AG10803 (cell line): ENCODE results near the gene FBXL19.

Source experiments
- DNase-seq: peaks from one replicate; pipeline ENCODE4 v3.0.0; 2010; ENCODE audit warnings: low read depth
- H3K4me3 ChIP-seq: 2 replicates; pipeline ENCODE4 v1.5.1; 2011; ENCODE audit warnings: mild to moderate bottlenecking, low read length, control low read depth
- TF ChIP-seq, protein P1 (sequence below): conservative IDR thresholded peaks from 2 replicates; pipeline ENCODE4 v1.5.1; 2011; ENCODE audit warnings: mild to moderate bottlenecking, low read length, control low read depth, inconsistent platforms

Gene FBXL19

DNA sequence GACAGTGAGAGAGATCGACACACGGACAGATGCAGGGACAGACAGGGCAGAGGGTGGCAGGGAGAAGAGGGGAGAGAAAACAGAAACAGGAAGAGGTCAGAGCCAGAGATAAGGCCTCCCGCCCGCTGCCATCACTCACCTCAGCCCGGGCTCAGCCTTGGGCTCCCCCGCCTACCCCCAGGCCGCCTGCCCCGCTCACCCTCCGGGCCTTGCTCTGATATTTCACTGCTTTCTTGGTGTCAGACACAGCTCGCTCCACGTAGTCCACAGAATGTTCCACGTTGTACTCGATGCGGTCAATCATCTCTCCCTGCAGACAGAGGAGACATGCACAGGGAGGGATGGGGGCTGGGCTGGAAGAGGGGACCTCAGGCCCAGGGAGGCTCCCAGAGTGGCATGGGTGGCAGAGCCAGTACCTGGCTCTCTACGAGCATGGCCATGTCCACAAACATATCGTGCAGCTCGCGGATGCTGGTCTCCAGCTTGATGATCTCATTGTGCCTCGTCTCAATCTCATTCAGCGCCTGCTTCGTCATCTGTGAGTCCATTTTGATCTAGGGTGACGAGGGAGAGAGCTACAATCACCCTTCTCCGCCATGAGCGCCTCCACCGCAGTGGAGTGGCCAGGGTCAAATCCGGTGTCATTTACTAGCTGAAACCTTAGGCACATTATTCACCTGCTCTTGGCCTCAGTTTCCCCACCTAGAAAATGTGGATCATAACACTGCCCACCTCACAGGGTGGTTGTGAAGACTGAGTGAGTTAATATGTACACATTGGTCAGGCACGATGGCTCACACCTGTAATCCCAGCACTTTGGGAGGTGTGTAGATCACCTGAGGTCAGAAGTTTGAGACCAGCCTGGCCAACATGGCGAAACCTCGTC is 69.8 kb downstream of the FBXL19 start:
- TF ChIP-seq, protein P1, sequence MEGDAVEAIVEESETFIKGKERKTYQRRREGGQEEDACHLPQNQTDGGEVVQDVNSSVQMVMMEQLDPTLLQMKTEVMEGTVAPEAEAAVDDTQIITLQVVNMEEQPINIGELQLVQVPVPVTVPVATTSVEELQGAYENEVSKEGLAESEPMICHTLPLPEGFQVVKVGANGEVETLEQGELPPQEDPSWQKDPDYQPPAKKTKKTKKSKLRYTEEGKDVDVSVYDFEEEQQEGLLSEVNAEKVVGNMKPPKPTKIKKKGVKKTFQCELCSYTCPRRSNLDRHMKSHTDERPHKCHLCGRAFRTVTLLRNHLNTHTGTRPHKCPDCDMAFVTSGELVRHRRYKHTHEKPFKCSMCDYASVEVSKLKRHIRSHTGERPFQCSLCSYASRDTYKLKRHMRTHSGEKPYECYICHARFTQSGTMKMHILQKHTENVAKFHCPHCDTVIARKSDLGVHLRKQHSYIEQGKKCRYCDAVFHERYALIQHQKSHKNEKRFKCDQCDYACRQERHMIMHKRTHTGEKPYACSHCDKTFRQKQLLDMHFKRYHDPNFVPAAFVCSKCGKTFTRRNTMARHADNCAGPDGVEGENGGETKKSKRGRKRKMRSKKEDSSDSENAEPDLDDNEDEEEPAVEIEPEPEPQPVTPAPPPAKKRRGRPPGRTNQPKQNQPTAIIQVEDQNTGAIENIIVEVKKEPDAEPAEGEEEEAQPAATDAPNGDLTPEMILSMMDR = no peak
- no peak for DNase-seq
- H3K4me3 ChIP-seq = no peak overlapping the region

DNA sequence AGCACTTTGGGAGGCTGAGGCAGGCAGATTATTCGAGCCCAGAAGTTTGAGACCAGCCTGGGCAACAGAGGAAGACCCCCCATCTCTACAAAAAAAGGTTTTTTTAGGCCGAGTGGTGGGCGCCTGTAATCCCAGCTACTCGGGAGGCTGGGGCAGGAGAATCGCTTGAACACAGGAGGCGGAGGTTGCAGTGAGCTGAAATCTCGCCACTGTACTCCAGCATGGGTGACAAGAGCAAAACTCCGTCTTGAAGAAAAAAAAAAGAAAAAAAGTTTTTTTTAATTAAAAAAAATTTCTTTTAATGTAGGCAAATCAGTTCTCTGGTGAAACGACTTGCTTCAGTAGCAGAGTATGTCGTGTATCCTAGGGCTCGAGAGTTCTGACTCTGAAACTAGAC is 72.6 kb downstream of the FBXL19 start:
- H3K4me3 ChIP-seq = no peak overlapping the region
- TF ChIP-seq, protein P1 = no peak

DNA sequence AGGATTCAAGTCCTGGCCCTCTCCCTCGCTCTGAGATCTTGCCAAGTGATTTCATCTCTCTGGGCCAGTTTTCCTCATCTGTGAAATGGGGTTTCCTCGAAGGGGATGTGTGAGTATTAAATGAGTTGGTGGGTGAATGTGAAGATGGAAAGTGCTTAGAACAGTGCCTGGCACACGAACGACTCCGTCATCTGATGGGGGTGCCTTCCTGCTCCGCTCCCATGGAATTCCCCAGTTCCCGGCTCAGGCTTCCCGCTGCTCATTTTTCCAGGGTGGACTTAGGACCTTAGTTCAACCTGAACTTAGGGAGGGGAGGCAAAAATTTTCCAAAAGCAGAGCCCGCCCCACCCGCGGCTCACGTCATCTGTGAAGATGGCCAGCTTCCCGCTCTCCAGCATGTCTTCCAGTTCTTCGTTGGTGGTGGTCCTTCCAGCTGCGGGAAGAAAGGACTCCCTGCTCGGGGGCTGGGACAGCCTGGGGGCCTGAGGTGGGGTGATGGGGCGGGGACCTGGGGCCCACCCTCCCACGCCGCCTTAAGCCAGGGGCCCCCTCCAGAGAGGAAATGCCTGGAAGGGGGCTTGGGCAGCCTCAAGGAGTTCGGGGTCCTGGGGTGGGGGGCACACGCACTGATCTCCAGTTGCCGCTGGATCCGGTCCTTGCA is 73.1 kb downstream of the FBXL19 start:
- TF ChIP-seq, protein P1 = no peak
- DNase-seq = peak; percentile 37

More for the DNA sequence above, 72.6 kb downstream of the FBXL19 start:
- no peak for DNase-seq

DNA sequence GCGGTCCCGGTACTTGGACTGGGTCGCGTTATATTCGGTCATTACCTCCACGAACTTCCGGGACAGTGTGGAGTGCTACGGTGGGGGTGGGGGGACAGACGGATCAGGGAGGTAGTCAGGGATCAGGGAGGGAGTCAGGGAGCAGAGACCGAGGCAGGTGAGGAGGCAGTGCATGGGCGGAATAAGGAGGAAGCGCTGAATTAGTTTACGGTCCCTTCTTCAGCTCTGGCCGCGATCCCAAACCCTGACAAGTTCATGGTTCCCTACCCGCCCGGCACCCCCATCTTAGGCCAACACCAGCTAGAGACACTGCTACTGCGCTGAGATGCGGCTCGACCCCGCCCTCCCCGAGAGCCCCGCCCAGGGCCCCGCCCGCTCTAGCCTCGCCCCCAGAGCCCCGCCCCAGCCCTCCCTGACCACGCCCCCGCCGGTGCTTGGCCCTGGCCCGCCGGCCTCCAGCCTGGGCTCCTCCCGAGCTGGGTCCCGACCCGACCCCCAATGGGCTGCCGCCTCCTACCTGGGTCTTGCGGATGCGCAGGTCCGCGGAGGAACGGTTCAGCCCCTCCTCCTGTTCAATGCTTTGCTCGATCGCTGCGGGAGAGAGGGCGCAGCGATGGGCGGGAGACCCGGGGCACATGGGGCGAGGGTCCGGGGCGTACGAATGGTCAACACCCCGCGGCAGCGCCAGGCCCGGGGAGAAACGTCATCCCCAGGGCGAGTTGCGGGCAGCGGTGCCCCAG is 73.8 kb downstream of the FBXL19 start:
- H3K4me3 ChIP-seq = peak overlapping the region; percentile 76
- TF ChIP-seq, protein P1 = no peak
- peak; percentile 78 for DNase-seq

More for the DNA sequence above, 73.1 kb downstream of the FBXL19 start:
- H3K4me3 ChIP-seq = peak overlapping the region; percentile 76

DNA sequence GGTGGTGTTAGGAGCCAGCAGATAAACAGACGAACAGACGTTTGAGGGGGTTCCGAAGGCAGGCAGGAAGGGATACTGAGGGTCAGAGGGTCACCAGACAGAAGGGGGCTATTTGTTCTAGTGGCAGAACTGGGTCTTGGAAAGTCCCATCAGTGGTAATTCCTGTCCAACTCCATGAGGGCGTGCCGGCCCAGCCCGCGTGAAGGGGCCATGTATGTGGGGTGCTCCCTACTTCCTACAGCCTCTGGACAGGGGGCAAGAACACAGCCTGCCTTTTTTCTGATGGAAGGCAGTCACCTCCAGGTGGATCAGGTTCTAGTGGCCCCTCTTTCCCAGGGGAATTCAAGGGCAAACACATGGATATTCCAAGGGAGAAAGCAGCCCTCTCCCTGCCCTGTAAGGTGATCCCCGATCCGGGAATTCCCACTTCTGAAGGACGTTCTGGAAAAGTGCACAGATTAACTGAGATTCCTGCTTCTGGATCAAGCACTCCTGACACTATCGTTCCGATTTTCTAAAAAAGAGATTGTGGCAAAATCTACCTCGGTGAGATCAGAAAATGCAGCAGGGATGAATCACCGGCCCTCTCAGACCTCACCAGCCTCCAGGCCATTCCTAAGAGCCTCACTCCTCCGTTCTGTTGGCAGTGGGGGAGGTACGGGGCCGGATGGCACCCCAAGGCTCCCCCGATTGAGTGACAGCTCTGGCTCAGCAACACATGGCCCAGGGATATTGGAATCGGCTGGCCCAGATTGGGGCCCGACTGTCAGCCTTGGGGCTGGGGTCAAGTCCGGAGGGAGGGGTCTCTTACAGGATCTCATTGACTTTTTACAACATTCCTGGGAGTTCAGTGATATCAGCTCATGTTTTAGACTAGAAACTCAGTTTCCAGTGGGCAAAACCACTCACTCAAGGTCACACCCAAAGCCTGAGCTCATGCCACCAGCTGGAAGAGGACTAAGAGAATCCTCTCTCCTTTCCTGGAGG is 74.6 kb downstream of the FBXL19 start:
- TF ChIP-seq, protein P1 = no peak
- DNase-seq = peak; percentile 82
- peak overlapping the region; percentile 64 for H3K4me3 ChIP-seq
